ENCODE measurements around the gene NFATC1.

The NFATC1 gene

DNA sequence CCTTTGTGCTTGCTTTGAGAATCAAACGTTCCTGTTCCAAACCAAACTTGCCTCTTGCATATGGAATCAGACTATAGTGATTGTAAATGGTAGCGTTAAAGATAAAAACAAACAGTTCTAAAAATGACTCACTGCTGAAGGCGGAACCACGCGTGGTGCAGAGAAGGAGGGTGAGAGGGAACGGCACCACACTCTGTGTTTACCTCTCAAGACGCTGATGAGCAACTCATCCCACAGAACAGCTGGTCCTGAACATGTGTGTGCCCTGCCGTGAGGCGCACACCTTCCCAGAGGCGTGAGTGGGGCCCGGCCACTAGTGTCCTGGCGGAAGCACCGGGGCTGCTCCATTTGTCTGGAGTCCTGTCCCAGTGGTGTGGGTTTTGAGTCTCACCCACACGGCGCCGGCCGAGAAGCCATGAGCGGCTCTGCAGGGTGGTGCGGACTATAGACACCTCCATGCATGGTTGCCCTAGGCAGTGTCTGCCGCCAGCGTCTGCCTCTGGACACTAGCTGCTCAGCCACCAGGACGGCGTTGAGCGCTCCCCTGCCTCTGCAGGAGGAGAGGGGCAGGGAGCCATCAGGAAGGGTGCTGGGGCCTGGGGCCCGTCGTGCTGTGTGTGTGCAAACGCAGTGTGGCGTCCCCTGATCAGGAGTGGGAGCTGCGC is 52.1 kb downstream of the NFATC1 start:
- DNase-seq, result no peak
- in situ Hi-C loops (cut with HindIII; ENCODE audit: low pct_ligation_motif_present, low pct_unique_long_range_greater_than_20kb, low sequenced_read_pairs), result no loop called here

DNA sequence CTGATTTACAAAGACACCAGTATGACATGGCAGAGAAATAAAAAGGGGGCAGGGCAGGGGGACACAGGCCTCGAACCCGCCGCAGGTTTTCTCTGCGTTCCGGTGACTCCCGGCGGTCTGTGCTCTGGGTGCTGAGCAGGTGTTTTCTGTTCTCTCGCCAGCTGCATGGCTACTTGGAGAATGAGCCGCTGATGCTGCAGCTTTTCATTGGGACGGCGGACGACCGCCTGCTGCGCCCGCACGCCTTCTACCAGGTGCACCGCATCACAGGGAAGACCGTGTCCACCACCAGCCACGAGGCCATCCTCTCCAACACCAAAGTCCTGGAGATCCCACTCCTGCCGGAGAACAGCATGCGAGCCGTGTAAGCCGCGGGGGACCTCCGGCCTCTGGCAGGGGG is 52.9 kb downstream of the NFATC1 start:
- in situ Hi-C loops (cut with HindIII; ENCODE audit: low pct_ligation_motif_present, low pct_unique_long_range_greater_than_20kb, low sequenced_read_pairs), result no loop called here
- DNase-seq, result no peak

DNA sequence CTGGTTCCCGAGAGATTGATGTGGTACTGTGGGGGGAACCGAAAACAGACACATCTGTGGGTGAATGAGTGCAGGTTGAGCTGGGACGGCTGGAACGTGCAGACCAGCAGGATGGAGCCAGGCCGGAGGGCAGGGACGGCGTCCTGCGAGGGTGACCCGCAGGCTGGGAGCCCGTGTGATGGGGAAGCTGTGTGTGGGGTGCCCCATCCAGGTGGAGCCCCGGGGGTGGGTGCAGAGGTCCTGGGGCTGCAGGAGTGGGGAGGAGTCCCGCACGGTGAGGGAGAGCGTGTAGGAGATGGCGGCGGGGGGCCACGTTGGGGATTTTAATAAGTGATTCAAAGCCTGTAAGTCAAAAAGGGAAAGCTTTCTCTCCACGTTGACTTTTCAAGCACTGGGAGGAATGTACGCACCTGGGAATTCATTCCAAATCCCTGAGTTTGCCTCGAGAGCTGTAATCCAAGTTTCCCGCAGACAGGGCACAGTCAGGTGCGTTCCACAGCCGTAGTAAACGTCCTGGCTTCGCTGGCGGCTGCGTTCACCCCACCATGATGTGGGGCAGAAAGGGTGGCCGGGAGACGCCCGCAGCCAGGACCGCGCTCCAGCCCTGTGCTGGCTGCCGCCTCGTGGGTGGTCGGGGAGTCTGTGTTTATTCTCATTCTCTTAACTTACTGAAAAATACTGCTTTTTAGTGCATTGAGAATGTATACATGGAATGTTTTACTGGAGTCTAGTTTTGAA is 54.0 kb downstream of the NFATC1 start:
- no peak for DNase-seq
- in situ Hi-C loops (cut with HindIII; ENCODE audit: low pct_ligation_motif_present, low pct_unique_long_range_greater_than_20kb, low sequenced_read_pairs), result no loop called here

DNA sequence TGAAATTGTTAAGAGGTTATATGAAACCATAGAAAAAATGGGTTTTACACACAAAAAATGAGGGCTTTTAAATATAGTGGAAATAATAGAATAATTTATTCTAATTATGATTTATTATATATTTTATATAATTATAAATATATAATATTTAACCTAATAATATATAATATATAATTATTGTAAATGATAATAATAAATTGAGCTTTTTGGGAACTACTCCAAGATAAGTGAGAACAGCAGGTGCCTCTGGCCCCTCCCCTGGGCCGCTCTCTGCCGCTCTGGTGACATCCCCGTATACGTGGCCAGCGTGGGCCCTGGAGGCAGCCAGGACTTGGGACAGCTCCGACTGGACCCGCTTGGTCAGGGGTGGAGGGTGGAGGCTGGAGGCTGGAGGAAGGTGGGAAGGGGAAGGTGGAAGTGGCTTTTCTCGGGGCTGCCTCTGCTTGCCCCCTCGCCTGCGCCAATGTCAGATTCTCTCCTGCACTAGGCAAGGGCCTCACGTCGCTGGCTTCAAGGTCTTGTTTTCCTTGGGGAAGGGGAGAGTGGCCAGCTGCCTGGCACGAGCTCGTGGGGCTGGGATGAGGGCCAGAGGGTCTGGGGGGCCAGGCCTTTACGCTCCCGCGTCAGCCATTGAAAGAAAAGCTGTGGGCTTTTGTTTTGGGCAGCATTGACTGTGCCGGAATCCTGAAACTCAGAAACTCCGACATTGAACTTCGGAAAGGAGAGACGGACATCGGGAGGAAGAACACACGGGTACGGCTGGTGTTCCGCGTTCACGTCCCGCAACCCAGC is 54.8 kb downstream of the NFATC1 start:
- in situ Hi-C loops (cut with HindIII; ENCODE audit: low pct_ligation_motif_present, low pct_unique_long_range_greater_than_20kb, low sequenced_read_pairs), result no loop called here
- DNase-seq, result no peak

DNA sequence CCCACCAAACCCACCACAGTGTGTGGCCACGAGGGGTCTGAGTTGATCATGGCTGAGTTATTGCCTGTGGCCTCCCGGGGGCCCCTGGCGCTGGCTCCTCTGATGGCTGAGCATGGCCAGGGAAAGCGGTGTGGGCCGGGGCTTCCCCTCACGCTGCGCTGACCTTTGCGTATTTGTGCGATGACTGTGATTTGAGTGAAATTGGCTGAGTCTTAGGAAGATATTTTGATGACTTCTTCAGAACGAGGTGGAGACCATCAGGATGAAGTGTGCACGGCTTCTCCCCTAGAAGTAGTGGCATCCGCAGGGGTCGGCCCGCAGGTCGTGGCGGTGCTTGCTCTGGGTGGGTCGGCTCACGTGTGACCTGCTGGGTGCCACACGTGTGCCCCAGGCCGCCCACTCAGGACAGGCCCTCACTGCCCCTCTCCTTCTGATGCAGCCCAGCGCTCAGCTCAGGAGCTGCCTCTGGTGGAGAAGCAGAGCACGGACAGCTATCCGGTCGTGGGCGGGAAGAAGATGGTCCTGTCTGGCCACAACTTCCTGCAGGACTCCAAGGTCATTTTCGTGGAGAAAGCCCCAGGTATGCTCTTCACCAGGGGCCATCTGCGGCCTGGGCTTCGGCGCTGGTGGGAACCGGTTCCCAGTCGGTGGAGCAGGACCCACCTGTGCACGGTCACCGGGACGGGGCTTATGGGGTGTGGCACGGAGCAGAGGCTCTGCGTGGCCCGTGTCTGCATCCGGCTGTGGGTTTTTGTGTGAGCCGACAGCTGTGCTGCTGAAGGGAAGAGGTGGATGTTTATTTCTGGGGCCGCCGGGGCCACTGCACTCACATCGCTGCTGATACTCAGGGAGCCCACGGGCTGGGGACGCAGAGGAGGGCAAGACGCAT is 55.8 kb downstream of the NFATC1 start:
- in situ Hi-C loops (cut with HindIII; ENCODE audit: low pct_ligation_motif_present, low pct_unique_long_range_greater_than_20kb, low sequenced_read_pairs), result no loop called here
- DNase-seq, result no peak

DNA sequence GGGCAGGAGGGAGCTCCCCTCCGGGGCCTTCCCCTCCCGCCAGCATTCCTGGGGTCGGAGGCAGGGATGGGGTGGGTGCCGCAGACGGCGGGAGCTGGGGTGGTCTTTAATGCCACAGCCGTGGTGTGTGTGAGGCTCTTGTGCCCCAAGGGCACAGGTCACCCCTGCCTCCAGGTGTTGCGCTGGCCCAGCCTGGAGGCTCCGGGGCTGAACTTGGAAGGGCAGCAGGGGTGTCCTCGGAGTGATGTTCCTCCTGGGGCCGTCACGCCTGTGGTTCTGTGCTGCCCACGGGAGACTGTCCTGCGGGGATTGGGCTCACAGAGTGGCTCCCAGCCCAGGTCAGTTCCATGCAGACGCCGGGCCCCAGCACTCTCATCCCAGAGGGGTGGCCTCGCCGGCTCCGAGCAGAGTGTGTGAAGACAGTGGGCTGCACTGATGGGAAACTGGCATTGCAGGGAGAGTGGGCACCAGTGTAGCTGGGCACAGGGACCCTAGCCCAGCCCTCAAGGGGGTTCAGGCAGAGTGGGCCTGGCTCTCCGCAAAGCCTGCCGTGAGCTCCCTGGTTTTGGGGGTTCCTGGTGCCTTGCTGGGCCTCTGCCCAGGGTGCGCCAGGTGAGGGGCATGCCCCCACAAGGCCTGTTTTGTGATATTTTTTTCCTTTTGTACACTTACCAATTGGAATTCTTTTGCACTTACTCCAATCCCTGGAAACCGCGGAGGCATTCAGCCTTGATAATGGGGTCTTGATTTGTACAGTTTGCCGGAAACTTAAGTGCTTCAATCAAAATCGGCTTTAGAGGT is 56.7 kb downstream of the NFATC1 start:
- in situ Hi-C loops (cut with HindIII; ENCODE audit: low pct_ligation_motif_present, low pct_unique_long_range_greater_than_20kb, low sequenced_read_pairs), result no loop called here
- no peak for DNase-seq

DNA sequence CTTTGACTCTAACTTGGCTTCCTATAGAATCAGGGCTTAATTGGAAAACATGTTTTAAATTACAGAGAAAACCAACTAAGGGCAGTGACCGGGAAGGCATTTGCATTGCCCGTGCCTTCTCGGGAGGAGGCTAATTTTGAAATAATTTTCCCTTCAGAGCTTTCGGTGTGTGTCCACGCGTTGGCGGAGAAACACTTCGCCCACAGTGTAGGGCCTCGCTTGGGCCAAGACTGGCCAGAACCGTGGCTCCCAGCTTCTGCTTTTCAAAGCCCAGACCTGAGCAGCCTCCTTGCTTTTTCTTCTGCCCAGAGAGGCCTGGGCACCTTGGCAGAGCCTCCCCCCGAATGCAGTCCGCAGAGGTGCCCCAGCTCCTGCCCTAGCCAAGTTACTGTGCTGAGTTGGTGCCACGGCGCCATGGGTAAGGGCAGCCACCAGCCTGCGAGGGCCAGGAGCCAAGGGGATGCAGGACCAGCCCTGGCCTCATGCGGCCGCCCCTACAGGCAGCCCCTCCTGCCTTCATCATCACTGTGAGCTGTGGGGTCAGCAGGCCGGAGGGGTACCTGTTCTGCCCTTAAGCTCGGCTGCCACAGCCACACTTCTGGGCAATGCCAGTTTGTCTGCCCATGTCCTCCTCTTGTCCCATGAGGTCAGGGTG is 57.4 kb downstream of the NFATC1 start:
- in situ Hi-C loops (cut with HindIII; ENCODE audit: low pct_ligation_motif_present, low pct_unique_long_range_greater_than_20kb, low sequenced_read_pairs), result no loop called here
- no peak for DNase-seq

DNA sequence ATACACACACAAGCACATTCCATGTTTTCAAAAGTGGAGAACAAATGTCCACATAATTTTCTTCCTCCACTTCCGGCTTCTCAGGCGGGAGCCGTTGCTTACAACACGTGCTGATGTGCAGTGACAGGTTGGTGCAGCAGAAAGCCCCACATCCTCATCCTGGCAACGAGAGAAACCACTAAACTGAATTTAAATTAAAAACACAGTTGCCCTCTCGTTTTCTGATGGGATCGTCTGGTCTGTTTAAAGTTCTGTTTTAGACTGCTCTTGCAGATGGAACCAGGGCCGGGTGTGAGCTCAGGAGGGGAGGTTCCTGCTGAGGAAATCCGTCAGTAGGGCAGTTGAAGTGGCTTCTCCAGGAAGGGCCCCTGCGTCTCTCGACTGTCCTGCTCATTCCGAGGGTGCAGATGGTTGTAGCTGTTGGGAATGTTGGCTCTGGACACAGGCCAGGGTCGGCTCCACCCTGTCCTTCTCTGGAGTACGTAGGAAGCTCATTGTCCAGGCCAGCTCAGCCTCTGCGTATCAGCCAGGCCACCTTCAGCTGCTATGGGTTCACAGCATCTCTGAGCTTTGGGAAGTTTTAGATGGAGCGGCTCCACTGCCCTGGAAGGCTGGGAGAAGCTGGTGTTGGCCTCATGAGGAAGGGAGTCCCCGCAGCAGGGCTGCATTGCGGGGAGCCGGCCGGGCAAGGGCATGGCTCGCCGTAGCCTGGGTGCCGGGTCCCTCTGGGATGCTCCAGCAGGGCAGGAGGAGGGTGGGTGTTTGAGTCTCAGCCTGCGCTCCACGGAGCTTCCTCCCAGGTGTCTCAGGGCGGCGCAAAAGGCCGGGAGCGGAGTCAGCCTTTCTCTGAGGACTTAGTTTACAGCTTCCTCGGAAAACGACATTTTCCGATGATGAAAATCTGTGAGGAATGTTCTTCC is 58.3 kb downstream of the NFATC1 start:
- in situ Hi-C loops (cut with HindIII; ENCODE audit: low pct_ligation_motif_present, low pct_unique_long_range_greater_than_20kb, low sequenced_read_pairs), result no loop called here

DNA sequence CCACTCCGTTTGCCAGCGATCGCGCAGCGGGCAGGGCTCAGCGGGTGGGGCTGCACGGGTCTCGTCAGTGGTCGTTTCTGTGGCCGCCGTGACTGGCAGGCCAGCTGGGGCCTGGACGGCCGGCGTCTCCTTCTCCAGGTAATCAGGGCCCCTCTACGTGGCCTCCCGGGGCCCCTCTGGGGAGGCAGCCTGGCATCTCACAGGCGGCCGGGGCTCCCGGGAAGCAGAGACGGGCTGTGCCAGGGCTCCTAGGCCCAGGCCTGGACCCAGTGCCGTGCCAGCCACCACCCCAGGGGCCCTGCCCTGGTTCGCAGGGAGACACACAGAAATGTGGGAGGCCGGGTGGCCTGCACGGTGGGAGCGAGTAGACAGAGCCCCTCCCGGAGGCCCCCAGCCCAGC is 59.5 kb downstream of the NFATC1 start:
- DNase-seq, result no peak
- in situ Hi-C loops (cut with HindIII; ENCODE audit: low pct_ligation_motif_present, low pct_unique_long_range_greater_than_20kb, low sequenced_read_pairs), result no loop called here

More for the DNA sequence above, 58.3 kb downstream of the NFATC1 start:
- no peak for DNase-seq

DNA sequence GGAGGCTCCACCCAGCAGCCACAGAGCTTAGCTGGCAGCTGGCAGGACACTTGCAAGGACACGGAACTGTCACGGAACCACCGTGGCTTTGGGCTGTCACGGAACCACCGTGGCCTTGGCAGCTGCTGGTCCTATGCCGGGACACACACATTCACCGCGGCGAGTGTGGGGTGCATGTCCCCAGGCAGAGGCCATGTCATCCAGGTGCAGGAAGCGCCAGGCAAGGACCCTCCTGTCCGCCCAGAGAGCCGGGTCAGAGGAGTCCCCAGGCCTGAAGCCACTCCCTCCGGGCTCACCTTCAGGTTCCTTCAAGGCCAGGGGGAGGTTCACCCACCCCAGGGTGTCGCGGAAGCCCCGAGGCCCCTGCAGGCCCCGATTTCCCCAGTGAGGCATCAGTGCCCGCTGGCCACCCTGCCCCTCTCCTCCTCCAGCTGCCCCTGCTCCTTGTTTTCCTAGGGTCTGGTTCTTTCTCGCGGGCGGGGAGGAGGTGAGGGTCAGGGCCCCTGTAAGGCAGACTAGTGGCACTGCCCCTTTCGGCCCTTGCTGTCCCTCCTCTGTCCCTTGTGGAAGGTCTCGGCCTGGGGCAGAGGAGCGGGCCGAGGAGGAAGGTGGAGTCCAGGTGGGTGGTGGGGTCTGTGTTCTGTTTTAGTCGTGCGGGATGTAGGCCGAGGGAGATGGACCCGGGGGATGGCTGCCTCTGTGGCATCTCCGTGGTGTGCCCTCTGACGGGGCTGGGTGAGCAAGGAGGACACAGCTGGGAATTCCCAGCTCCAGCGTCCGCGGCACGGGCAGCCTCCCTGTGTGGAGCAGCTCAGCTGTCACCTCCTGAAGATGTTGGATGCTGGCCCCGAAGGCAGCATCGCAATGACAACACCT is 60.6 kb downstream of the NFATC1 start:
- in situ Hi-C loops (cut with HindIII; ENCODE audit: low pct_ligation_motif_present, low pct_unique_long_range_greater_than_20kb, low sequenced_read_pairs), result no loop called here
- DNase-seq, result no peak

DNA sequence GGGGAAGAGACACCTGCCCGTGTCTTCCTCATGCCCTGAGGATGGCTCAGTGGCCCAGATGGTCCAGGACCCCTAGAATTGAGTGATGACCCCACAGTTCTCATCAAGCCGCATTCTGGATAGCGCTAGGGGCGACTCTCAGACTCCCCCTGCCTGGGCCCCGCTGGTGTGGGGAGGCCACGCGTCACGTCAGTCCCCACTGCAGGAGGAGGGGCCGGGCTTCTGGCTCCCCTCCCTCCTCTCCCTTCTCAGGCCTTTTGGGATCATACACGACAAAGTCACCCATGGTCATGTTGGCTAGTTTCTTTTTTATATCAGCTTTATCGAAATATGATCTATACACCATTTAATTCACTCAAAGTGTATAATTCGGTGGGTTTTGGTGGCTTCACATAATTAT is 61.5 kb downstream of the NFATC1 start:
- DNase-seq, result no peak
- in situ Hi-C loops (cut with HindIII; ENCODE audit: low pct_ligation_motif_present, low pct_unique_long_range_greater_than_20kb, low sequenced_read_pairs), result no loop called here

DNA sequence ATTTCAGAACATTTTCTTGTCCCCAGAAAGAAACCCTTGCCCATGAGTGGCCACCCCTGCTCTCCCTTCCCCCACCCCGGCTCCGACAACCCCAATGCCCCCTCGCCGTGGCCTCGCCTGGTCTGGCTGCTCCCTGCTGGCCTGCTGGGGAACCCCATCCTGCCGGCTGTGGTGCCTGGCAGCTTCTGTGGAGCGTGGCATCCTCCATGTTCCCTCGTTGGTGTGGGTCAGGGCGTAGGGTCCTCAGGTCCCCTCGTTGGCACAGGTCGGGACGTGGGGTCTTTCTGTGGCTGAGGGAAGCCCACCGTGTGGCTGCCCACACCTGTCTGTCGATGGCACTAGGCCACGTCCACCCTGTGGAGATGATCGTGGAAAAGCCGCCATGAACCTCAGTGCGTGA is 61.9 kb downstream of the NFATC1 start:
- in situ Hi-C loops (cut with HindIII; ENCODE audit: low pct_ligation_motif_present, low pct_unique_long_range_greater_than_20kb, low sequenced_read_pairs), result no loop called here
- DNase-seq, result no peak

DNA sequence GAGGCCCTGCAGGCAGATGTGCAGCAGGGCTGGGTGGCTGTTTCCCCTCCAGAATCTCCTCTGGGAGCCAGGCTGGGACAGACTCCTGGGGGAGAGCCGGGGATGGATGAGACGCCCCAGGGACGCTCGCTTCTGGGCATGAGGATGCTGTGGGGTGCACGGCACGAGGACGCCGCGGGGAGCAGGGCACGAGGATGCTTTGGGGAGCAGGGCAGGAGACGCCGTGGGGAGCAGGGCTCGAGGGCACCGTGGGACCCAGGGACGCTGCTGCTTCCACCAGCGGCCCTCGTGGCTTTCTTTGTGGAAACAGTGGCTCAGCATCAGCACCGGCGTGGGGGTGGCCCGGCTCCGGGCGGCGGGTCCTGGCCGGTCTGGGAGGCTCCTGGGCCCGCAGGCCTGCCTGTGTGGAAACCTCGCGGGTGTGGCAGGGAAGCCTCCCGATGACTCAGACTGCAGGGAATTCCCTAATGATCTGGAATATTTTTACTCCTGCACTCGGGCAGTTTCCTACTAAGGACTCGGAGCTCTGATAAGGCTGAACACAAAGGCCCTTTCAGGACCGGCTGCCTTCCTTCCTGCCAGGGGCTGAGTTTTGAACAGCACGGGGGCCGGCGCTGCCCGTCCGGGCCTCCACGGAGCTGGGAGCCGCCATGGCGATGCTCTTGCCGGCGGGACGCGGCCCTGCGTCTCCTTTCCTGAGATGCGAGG is 62.6 kb downstream of the NFATC1 start:
- in situ Hi-C loops (cut with HindIII; ENCODE audit: low pct_ligation_motif_present, low pct_unique_long_range_greater_than_20kb, low sequenced_read_pairs), result no loop called here
- peak; percentile 49 for DNase-seq

DNA sequence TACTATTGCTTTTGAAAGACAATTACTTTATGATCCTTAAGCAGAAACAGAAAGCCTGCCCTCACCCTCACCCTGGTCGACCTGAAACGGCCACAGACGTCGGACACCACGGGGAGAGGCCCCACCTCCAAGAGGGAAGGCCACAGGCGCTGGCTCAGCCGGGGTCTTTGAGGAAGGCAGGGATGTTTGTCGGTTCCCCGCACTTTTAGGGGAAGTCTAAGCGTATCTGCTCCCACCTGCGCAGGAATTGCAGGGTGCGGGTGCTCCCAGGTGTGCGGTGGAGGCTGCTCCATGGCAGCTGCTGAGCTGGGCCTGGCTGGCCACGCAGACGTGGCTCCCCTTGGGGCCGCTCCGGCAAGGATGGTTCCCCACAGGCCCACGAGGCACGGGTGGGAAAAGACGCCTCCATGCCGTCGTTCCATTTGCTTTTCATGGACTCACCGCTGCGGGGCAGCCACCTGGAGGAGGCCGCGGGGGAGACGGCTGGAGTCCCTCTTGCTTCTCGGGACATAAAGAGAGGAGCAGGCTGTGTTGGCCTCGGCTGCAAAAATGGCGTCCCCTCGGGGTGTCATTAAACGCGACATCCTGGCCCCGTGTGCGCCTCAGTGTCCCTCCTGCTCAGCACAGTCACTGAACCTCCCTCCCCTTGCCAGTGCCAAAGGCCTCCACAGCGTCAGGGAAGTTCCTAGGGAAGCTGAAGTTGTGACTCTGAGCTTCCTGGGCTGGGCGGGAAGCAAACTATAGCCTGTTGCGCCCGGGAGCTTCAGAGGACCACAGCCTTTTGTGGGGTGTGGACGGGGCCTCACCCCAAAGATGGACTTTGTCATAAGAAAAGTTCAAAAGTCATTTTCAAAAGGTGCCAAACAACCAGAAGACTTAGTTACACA is 63.4 kb downstream of the NFATC1 start:
- in situ Hi-C loops (cut with HindIII; ENCODE audit: low pct_ligation_motif_present, low pct_unique_long_range_greater_than_20kb, low sequenced_read_pairs), result no loop called here

More for the DNA sequence above, 63.4 kb downstream of the NFATC1 start:
- DNase-seq, result no peak

Data from ACHN (cell line).